G401 (cell line): ENCODE measurements around the gene PAX6. TPM values are rescaled to one million over a fixed set of nuclear protein-coding genes. Genes with fewer than 3 reads are reported as not detected.

Experiments
- DNase-seq: peaks from one replicate; pipeline ENCODE4 v3.0.0-alpha.2; 2015; ENCODE audit warnings: low spot score
- in situ Hi-C: cut with HindIII; loops from 2 replicates; pipeline ENCODE4 v1.10.0; 2016; ENCODE audit warnings: low sequenced_read_pairs, mixed read lengths
- total RNA-seq: library from RNA; depleted of rRNA; stranded (reverse); fragments of >200 nt; shearing (Covaris generic); gene quantifications from 2 replicates; pipeline ENCODE4 v1.2.3, GENCODE V29; 2014; rRNA removed

Gene PAX6
- total RNA-seq: 2.7 and 3.8 TPM in 2 replicates

DNA sequence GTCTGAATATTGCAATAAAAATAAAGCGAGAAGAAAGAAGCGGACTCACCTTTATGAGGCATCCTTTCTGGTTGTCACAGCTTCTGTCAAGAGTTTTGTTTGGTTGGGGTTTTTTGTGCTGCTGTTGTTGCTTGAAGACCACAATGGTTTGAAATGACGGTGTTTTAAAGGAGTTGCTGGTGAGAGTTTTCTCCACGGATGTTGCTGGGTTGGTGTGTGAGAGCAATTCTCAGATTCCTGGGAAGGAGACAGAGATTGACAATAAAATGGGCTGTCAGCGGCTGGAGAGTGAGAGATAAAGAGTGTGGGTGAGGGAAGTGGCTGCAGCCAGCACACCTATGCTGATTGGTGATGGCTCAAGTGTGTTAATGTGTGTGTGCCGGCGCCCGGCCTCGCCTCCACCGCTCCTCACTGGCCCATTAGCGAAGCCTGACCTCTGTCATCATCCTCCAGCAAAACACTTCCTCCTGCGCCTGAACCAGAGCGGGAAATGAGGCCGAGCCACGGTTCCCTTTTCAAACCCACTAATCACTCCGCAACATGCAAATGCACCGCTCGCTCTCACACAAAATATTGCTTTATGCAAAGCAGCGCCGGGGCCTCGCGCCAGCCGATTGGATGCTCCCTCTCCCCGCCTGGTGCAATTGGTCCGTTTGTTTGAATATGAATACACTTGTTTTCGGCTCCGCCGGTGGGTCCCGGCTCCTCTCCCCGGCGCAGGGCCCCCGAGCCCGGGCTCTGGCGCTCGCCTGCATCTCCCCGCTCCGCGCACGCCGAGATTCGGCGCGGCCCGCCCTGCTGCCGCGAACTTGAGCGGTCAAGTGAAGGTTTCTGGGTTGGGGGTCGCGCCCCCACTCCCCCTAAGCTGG is at the start of gene PAX6:
Gene PAX6, minus strand, starts transcription at position 544 of the 869 bp plus-strand sequence. CDS start 4,911 bp downstream, outside the sequence.
- peak; percentile 99 for DNase-seq
- in situ Hi-C loops: no loop called here

DNA sequence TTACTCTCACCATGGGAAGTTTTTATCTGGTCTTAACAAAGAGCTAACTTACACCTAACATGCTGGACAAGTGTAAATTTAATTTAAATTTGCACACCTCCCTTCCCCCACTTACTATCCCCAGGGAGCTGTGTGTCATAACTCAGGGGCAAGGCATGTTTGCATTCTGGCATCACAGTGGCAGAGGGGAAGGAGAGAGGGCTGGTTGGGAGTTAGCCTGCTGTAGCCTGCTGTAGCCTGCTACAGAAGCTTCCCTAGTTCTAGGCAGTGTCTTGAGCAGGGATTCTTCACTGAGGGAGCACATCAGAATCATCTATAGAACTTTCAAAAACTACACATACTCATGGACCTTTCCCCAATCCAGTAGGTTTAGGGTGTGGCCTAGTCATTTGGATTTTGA is 49.3 kb upstream of the PAX6 start:
- in situ Hi-C loops: no loop called here
- DNase-seq: no peak

DNA sequence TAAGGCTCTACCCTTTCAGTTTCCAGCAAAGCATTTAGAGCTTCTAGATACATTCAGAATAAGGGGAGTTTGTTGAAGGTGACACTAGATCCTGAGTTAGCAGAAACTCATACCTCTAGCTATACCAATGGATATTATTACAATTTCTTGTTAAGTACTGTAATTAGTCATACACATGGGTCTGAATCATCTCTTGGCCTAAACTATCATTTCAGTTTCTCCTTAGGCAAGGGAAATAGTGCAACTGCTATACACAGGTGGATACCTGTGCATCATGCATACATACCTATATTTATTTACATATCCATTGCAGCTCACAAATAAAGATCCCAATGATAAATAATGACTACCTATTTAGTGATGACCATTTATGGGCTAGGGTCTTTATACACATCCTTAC is 45.1 kb upstream of the PAX6 start:
- in situ Hi-C loops: no loop called here
- no peak for DNase-seq

DNA sequence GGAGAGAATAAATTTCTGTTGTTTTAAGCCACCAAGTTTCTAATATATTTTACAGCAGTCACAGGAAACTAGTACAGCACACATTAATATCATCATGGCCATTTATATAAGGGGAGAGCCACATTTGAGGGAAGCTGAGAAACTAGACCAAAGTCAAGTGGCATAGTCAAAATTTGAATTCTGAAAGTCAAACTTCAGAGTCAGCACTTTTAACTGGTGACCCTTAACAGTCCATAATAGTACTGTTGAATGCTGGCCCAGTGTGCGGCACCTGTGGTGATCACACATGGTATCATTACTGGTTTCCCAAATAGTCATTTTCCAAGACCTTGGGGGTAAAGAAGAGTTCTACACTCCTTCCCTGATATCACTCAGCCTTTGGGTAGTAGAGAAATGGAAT is 44.3 kb upstream of the PAX6 start:
- in situ Hi-C loops: no loop called here
- DNase-seq: no peak

DNA sequence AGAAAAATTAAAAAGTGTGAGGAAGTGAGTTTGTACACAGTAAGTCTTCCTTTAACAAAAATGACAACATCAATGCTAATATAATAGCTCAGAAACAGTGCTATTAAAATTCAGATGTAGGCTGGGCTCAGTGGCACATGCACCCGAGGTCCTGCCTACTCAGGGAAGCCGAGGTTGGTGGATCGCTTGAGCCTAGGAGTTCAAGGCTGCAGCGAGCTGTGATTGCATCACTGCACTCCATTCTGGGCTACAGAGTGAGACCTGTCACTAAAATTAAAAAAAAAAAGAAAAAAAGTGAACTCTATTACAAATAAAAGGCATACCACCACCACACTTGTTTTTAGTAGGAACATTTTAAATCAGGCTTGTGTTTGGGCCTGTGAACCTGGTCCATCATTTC is 39.2 kb upstream of the PAX6 start:
- DNase-seq: no peak
- in situ Hi-C loops: no loop called here

DNA sequence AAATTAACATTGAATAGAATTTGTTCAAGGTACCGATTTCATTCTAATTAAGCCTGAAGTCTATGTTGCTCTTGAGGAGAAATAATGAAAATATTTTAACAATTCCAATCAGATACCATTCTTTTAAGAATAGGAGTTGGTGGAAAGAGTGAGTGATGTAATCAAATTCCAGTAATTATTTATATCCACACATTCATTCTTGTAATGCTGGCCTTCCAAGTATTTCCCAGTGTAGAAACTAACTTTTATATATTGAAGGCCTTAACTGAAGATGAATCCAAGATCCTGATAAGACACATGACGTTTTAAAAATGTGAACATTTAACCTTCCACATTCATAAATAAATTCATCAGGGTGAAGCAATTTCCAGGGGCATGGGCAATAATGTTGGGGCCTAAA is 36.6 kb upstream of the PAX6 start:
- in situ Hi-C loops: no loop called here
- no peak for DNase-seq

DNA sequence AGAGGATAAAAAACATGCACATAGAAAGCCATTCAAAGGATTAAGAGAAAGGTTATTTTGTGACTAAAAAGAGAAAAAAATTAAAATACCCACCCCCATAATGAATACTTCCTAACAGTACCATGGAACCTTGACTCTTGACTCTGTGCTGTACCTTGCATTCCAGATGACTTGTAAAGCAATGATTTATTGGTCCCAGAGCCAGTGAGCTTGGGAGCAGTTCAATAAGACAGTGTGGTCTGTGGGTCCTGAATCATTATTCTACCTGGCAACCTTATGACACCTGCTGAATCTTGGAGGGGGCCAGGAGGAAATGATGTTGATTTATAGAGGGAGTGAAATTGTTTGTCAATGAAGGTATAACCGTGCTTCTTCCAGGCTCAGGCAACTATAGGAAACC is 34.2 kb upstream of the PAX6 start:
- in situ Hi-C loops: no loop called here
- no peak for DNase-seq

DNA sequence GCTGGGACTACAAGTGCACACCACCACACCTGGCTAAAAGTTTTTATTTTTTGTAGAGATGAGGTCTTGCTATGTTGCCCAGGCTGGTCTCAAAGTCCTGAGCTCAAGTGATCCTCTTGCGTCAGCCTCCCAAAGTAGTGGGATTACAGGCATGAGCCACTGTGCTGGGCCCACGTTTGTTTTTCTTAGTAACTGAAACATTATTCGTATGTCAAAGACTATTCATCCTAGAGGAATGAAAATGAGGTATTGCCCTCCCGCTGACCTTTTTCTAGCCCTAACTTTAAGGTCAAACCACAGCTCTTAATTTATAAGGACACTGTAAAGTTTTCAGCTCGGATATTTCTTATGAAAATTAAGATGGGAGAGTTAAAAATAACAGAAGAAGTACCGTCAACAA is 33.2 kb upstream of the PAX6 start:
- DNase-seq: no peak
- in situ Hi-C loops: no loop called here

DNA sequence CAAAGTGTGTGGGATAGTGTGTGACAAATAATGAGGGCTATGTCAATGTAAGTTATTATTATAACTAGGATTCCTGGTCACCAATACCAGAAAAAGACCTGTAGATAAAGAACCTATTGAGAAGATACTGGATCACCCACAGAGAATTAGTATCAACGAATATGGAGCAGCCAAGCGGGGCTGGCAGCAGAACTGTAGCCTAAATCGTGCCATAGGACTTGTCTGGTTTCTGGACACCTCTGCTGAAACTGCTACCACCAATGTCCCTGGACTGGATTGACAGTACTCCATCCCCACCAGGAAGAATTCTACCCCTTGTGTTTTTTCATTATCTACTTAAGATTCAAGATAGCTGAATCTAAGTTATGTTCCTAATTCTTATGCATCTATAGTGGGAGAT is 30.3 kb upstream of the PAX6 start:
- no peak for DNase-seq
- in situ Hi-C loops: no loop called here

DNA sequence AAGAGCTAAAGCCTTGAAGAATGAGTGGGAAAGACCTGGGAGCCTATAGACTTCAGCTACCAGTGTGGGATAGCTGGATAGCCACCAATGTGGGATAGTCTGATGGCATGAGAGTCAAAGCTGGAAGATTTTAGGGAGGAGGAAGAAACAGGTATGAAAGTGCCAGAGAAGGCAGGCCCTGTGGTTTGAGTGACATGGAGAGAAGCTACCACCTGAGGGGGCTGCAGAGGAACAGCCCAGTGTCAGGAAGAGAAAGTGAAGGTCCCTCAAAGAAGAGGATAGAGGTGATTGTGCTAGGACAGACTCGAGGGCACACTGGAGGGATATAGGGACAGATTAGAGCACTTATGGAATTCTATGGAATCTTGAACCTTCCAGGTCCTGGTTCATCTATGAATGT is 23.1 kb upstream of the PAX6 start:
- in situ Hi-C loops: no loop called here
- DNase-seq: no peak

DNA sequence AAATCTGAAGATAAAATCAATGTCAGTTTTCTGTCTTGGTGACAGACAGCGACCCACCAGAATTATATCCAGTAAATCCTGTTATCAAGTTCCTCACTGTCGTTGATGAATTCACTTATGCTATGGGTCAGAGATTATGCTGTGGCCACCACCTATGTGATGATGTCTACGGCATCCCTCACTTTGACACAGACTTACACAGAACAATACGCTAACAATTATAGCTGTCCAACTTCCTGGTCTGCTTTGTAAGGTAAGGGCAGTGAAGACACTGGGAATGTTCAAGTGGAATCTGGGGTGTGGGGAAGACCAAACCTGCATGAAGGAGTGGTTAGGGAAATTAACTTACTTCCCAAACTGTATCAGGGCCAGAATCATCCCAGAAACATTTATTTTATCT is 19.3 kb upstream of the PAX6 start:
- in situ Hi-C loops: no loop called here
- DNase-seq: no peak

DNA sequence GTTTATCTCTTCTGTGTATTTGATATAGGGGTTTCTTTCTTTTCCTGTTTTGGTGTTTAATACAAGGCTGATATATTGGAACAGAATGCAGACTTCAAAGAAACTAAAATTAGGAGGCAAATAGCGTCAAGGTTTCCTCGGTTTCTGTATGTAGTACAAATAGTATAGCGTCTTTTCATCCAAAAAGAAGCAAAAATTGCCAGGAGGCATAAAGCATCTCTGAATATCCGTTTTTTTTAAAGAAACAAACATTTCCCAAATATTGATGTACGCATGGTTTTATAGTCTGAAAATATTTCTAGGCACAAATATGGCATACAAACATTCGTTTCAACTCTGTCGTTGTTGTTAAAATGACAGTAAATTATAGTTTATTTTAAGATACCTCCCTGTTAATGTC is 17.1 kb upstream of the PAX6 start:
- no peak for DNase-seq
- in situ Hi-C loops: no loop called here

DNA sequence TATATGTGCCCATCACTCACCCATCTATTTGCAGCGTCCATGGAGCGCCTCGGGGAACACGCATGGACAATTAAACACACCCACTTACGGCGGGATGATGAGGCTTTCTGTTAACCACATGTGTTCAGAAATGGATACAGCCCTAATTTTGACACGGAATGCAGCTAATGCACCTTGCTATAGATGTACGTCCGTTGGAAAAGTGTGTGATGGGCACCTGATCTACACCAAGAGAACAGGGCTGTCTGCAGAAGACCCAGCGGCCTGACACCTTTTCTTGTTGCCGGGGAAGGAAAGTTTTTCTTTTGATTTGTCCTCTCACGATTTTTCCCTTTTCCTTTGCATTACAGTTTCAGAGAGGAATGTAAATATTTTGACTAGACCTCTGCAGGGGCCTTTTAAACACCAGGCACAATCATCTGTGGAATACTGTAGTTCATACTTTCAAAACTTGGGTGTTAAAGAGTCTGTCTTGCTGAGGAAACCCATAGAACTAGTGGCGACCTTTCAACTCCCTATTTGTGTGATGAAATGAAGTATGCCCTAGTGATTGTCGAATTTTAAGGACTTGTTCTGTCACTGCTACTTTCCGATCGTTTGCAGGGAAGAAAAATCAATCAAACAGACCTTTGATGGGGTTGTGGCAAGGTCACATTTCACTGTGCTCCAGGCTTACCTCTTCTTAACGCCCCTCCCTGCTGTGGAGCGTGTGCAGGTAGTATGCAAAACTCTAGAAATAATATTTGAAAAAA is 16.5 kb upstream of the PAX6 start:
- DNase-seq: no peak
- in situ Hi-C loops: no loop called here

DNA sequence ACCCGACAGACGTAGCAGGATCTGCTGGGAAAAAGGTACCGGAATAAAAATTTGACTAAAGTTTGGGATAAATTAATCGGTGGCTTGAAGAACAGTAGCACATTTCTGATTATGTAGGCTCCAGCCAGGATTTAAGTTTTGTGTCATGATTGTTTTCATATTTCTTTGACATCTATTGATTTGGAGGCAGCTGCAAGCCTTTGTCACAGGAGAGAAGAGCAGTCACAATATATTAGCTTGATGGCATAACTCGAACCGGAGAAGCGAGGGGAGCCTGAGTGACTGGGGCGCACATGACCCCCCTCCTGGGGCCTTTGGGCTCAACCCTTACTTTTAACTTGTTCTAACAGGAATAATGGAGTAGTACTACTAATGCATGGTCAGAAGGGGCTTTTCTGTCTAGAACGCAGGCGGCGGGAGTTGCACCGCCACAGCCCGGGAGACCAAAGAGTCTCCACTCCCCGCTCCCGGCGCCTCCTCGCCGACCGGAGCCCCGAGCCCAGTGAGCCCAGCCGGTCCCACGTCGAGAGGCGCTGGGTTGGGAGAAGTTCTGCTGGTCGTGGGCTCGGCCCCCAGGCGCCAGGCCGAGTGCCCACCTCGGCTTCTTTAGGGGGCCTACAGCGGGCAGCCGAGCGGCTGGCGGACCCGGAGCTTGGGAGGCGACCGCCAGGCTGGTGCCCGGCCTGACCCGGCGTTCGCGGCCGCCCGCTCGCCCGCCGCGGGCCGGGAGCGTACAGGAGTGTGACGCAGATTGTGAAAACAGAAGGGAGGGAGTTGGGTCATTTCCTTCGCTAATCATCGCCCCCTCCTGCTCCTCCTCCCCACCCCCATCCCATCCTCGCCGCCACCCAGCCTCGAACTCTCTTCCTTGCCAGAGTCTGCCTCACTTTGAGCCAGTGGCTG is 15.7 kb upstream of the PAX6 start:
- in situ Hi-C loops: no loop called here
- peak; percentile 76 for DNase-seq

DNA sequence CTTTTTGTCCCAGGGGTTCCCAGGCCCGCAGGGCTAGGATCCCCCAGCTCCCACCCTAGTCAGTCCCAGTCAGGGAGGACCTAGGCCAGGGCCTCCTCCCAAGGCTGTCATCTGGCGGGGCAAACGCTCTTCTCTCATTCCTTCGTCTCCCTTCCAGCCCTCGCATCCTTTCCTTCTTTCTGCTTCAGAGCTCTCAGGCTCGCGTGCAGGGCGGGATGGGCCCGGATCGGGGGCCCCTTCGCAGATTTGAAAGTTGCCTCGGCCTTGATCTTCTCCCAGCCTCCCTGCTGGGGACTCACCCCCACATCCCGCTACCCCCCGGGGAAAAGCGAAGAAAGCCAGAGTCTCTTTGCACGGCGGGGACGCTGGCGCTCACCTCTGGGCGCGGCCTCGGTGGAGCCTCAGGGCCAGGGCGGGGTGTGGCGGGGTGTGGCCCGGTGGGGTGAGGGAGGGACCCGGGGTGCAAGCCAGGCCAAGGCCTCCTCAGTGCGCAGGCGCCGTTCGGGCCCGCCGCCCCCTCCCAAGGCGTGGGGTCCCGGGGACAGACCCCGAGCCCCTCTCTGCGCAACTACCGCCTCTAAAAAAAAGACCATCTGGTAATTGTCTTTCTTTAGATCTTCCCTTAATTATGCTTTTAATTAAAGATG is 14.8 kb upstream of the PAX6 start:
- peak; percentile 52 for DNase-seq
- in situ Hi-C loops: no loop called here

DNA sequence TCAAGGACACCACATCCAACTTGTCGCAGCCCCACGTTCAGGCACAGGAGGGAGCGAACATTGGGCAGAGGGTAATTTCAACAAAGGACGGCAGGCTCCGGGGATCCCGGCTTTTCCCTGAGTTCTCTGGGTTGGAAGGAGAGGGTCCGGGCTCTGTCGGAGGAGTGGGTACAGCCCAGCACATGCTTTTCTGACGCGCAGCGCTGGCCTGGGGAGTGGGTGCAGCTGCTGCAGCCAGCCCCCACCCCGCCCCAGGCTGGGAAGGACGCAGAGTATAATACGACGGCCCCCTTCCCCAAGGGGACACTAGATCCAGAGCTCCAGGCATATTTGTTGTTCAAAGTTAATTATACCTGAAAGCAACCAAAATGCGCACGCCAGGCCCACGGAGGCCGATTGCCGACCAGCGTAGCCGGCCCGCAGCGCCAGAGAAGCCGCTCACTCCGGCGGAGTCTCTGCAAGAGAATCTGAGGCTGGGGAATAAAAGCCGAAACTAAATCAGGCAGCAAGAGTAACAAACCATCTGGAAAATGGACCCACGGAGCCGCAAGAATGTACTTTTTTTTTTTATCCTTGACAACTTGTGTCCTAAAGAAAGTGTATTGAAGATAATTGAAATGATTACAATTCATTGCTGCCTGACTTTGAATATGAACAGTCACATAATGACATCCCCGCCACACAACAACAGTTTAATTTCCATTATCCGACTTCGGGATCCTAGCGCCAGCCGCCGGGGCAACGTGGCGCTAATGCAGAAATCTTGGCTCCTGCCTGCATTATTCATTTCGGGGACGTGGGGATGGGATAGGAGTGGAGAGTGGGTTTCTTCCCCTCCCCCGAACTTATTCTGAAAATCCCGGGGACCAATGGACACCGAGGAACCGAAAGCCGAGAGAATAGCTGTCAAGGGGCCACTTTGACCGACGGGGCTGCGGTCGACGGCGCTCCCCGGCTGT is 14.0 kb upstream of the PAX6 start:
- in situ Hi-C loops: no loop called here
- DNase-seq: no peak

DNA sequence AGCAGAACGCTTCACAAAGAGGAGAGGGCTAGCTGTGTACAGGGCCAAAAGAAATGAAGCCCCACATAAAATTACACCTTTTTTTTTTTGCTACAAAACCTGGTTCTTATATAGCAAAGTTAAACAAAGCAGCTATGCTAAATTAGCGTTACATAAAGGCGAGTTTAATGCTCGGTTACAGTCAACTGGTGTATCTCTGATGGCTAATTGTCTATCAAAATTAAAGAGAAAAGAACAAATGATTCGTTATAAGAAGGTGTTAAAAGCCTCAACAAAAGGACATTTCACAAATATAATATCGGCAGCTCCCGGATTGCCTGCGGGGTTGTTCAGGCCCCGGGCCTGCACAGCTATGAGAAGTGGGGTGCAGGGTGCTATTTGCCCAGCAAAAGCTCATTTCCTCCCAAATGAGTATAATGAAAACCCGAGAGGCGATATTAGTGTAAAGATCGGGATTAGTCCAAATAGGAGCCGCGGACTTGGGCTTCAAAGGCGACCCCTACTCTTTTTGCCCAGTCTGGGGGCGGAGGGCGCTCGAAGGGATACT is 13.3 kb upstream of the PAX6 start:
- no peak for DNase-seq
- in situ Hi-C loops: no loop called here
